22Rv1 (cell line): ENCODE results near the gene CDS1.

Experiments used
- ZFX ChIP-seq: fragments of 450-650 bp; IDR thresholded peaks from 2 replicates; pipeline ENCODE4 v1.6.1; 2017; ENCODE audit warnings: antibody characterized with exemption, borderline replicate concordance
- TF ChIP-seq, protein P1 (sequence below): fragments of 450-650 bp; IDR thresholded peaks from 2 replicates; pipeline ENCODE4 v1.5.1; 2017; ENCODE audit warnings: mild to moderate bottlenecking

DNA sequence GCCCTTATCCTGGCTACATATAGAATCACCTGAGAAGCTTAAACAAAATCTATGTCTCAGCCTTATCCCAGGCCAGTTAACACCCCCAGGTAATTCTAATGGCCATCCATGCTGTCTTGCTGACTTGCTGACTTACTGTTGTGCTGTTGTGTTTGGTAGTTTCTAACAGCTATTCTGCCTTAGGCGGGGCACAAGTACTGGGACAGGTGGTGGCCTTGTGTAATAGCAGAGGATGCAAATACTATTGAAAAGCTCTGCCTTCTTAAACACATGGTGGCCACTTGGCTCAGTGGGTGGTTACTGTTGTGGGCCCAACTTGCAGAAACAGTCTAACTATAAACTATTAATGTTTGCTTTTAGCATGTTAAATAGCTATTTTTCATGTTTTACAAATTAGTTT is 56.2 kb downstream of the CDS1 start:
- TF ChIP-seq, protein P1, sequence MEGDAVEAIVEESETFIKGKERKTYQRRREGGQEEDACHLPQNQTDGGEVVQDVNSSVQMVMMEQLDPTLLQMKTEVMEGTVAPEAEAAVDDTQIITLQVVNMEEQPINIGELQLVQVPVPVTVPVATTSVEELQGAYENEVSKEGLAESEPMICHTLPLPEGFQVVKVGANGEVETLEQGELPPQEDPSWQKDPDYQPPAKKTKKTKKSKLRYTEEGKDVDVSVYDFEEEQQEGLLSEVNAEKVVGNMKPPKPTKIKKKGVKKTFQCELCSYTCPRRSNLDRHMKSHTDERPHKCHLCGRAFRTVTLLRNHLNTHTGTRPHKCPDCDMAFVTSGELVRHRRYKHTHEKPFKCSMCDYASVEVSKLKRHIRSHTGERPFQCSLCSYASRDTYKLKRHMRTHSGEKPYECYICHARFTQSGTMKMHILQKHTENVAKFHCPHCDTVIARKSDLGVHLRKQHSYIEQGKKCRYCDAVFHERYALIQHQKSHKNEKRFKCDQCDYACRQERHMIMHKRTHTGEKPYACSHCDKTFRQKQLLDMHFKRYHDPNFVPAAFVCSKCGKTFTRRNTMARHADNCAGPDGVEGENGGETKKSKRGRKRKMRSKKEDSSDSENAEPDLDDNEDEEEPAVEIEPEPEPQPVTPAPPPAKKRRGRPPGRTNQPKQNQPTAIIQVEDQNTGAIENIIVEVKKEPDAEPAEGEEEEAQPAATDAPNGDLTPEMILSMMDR = no peak
- TF ChIP-seq ZFX = no peak
